Panc1 (cell line): Measurements from ENCODE around the gene NT5C.

ENCODE experiments used
- POLR2AphosphoS5 ChIP-seq: IDR thresholded peaks from 2 replicates; pipeline ENCODE4 v1.6.1; 2012; ENCODE audit warnings: mild to moderate bottlenecking, low read depth, low read length, moderate library complexity
- TF ChIP-seq, protein P1 (sequence below): fragments of 450-650 bp; IDR thresholded peaks from 2 replicates; pipeline ENCODE4 v1.5.1; 2017; ENCODE audit warnings: mild to moderate bottlenecking
- TF ChIP-seq, protein P2 (sequence below), 2 experiments: IDR thresholded peaks; 2 replicates each; pipeline ENCODE4 v1.6.1; 2011 to 2012; ENCODE audit warnings: low read depth in 2 of 2, control low read depth in 1 of 2, low read length in 1 of 2, mild to moderate bottlenecking in 1 of 2, moderate library complexity in 1 of 2; ENCODE audit not compliant: insufficient read depth in 1 of 2

DNA sequence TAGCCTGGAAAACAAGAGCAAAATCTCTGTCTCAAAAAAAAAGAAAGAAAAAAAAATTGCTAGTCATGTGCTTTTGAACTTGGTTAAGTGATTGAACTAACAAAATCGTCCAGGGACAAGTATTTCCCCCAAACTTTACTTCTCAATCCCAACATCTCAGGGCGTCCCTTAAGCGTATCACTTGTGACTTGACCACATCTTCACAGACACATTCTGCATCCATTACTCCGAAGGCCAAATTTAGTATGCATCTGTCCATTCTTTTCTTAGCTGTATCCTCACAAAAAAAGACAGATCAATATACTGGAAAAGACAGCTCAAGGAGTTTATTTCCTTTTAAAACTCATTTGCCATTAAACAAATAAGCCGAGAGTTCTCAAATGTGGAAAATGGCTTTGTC, 28.7 kb upstream of the NT5C start:
- TF ChIP-seq, protein P1, sequence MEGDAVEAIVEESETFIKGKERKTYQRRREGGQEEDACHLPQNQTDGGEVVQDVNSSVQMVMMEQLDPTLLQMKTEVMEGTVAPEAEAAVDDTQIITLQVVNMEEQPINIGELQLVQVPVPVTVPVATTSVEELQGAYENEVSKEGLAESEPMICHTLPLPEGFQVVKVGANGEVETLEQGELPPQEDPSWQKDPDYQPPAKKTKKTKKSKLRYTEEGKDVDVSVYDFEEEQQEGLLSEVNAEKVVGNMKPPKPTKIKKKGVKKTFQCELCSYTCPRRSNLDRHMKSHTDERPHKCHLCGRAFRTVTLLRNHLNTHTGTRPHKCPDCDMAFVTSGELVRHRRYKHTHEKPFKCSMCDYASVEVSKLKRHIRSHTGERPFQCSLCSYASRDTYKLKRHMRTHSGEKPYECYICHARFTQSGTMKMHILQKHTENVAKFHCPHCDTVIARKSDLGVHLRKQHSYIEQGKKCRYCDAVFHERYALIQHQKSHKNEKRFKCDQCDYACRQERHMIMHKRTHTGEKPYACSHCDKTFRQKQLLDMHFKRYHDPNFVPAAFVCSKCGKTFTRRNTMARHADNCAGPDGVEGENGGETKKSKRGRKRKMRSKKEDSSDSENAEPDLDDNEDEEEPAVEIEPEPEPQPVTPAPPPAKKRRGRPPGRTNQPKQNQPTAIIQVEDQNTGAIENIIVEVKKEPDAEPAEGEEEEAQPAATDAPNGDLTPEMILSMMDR: no peak
- TF ChIP-seq, protein P2, sequence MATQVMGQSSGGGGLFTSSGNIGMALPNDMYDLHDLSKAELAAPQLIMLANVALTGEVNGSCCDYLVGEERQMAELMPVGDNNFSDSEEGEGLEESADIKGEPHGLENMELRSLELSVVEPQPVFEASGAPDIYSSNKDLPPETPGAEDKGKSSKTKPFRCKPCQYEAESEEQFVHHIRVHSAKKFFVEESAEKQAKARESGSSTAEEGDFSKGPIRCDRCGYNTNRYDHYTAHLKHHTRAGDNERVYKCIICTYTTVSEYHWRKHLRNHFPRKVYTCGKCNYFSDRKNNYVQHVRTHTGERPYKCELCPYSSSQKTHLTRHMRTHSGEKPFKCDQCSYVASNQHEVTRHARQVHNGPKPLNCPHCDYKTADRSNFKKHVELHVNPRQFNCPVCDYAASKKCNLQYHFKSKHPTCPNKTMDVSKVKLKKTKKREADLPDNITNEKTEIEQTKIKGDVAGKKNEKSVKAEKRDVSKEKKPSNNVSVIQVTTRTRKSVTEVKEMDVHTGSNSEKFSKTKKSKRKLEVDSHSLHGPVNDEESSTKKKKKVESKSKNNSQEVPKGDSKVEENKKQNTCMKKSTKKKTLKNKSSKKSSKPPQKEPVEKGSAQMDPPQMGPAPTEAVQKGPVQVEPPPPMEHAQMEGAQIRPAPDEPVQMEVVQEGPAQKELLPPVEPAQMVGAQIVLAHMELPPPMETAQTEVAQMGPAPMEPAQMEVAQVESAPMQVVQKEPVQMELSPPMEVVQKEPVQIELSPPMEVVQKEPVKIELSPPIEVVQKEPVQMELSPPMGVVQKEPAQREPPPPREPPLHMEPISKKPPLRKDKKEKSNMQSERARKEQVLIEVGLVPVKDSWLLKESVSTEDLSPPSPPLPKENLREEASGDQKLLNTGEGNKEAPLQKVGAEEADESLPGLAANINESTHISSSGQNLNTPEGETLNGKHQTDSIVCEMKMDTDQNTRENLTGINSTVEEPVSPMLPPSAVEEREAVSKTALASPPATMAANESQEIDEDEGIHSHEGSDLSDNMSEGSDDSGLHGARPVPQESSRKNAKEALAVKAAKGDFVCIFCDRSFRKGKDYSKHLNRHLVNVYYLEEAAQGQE (IDR thresholded peaks at IDR 0.05; ENCODE audit: insufficient read depth in 1 of 2, low read depth in 2 of 2, low read length in 1 of 2): no peak
- no peak for TF ChIP-seq POLR2AphosphoS5
